Smooth muscle cell (in vitro differentiated cells): ENCODE results near the gene GARIN5A. TPM values are rescaled to one million over a fixed set of nuclear protein-coding genes. Genes with fewer than 3 reads are reported as not detected.
"Not testable (repeated sequence)": the region's sequence is repeated elsewhere in the genome, so short reads cannot be mapped to it uniquely, and the experiment has no call there.

Experiments
- DNase-seq: peaks from one replicate; lab custom pipeline; 2025; ENCODE audit not compliant: unreplicated experiment; lab: John Stamatoyannopoulos, UW
- H2AFZ ChIP-seq: fragments of 200-600 bp; sonication (generic); 2 replicates; pipeline ENCODE4 v1.6.0; 2016; ENCODE audit warnings: antibody characterized with exemption, low read depth, mild to moderate bottlenecking
- H3F3A ChIP-seq: fragments of 200-600 bp; sonication (generic); 2 replicates; pipeline ENCODE4 v1.6.0; 2017; ENCODE audit warnings: antibody characterized with exemption, low read depth
- H3K27ac ChIP-seq: fragments of 200-600 bp; sonication (generic); 2 replicates; pipeline ENCODE4 v1.5.1; 2016; ENCODE audit warnings: low read depth, mild to moderate bottlenecking
- H3K27me3 ChIP-seq: fragments of 200-600 bp; sonication (generic); 2 replicates; pipeline ENCODE4 v1.6.1; 2016; ENCODE audit warnings: low read depth, mild to moderate bottlenecking
- H3K36me3 ChIP-seq: fragments of 200-600 bp; sonication (generic); 2 replicates; pipeline ENCODE4 v1.5.1; 2016; ENCODE audit warnings: low read depth
- H3K4me1 ChIP-seq: fragments of 200-600 bp; sonication (generic); 2 replicates; pipeline ENCODE4 v1.5.1; 2016; ENCODE audit warnings: low read depth
- H3K4me2 ChIP-seq: fragments of 200-600 bp; sonication (generic); 2 replicates; pipeline ENCODE4 v1.6.0; 2016; ENCODE audit warnings: mild to moderate bottlenecking
- H3K4me3 ChIP-seq: fragments of 200-600 bp; sonication (generic); 2 replicates; pipeline ENCODE4 v1.5.1; 2016; ENCODE audit warnings: mild to moderate bottlenecking
- H3K79me2 ChIP-seq: fragments of 200-600 bp; sonication (generic); 2 replicates; pipeline ENCODE4 v1.6.0; 2016; ENCODE audit warnings: low read depth, mild to moderate bottlenecking
- H3K9ac ChIP-seq: fragments of 200-600 bp; sonication (generic); 2 replicates; pipeline ENCODE4 v1.6.0; 2016; ENCODE audit warnings: low read depth
- H3K9me3 ChIP-seq: fragments of 200-600 bp; sonication (generic); replicated peaks from 2 replicates; pipeline ENCODE4 v1.5.1; 2016; ENCODE audit warnings: low read depth
- H4K20me1 ChIP-seq: fragments of 200-600 bp; sonication (generic); 2 replicates; pipeline ENCODE4 v1.6.0; 2016; ENCODE audit warnings: low read depth
- WGBS: methylation state at CpG from one replicate; pipeline ENCODE4 v1.1.7; 2016; ENCODE audit warnings: low lambda C conversion rate; 5-methylcytosine and 5-hydroxymethylcytosine counted together
- polyA plus RNA-seq: library from polyadenylated mRNA; unstranded; fragments of >200 nt; fragmentation: Nextera tagmentation; extraction: Ambion mirVana; gene quantifications from 2 replicates; pipeline ENCODE4 v1.2.1, GENCODE V29; 2016
- total RNA-seq: library from RNA; depleted of rRNA; stranded (reverse); fragments of >200 nt; gene quantifications from 2 replicates; pipeline ENCODE4 v1.2.3, GENCODE V29; 2014
- TF ChIP-seq, protein P1 (sequence below): fragments of 200-600 bp; sonication (generic); IDR thresholded peaks from 2 replicates; pipeline ENCODE4 v1.5.1; 2017; ENCODE audit warnings: borderline replicate concordance, mild to moderate bottlenecking, antibody characterized with exemption; ENCODE audit not compliant: insufficient read depth, poor library complexity, severe bottlenecking

GARIN5A gene
- total and polyA plus RNA-seq, 2 experiments from 2014 or later = 1.7 to 2.1 TPM

DNA sequence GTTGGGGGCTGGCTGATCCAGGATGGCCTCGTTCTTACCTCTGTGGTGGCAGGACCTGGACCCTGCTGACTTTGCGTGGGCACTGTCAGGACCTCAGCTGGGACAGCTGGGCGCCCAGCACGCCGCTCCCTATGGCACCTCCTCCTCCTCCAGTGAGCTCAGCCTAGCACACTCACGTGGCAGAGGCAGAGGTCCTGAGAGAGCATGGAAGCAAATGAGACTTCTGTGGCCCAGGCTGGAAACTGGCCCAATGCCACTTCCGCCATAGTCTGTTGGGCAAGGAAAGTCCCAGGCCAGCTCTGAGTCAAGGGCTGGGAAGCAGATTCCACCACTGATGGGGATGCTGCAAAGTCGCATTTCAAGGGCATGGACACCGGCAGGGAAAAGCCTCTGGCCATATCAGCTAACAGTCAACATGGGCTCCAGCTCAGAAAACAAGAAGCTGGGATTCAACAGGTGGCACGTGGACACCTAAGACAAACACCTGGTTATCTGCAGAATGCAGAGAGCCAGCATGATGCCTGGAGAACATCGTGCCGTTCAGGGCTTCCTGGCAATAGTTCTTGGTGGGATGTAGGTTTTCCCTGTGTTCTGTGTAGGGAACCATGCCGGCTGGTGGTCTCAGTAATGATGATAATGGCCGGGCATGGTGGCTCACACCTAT lies 27.3 kb downstream of the GARIN5A start:
- no peaks in the 10 kb centered on the region for H4K20me1 ChIP-seq
- no peaks in the 10 kb centered on the region for H3K4me1 ChIP-seq
- TF ChIP-seq, protein P1, sequence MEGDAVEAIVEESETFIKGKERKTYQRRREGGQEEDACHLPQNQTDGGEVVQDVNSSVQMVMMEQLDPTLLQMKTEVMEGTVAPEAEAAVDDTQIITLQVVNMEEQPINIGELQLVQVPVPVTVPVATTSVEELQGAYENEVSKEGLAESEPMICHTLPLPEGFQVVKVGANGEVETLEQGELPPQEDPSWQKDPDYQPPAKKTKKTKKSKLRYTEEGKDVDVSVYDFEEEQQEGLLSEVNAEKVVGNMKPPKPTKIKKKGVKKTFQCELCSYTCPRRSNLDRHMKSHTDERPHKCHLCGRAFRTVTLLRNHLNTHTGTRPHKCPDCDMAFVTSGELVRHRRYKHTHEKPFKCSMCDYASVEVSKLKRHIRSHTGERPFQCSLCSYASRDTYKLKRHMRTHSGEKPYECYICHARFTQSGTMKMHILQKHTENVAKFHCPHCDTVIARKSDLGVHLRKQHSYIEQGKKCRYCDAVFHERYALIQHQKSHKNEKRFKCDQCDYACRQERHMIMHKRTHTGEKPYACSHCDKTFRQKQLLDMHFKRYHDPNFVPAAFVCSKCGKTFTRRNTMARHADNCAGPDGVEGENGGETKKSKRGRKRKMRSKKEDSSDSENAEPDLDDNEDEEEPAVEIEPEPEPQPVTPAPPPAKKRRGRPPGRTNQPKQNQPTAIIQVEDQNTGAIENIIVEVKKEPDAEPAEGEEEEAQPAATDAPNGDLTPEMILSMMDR = no peak
- no peak overlapping the region for H3K9ac ChIP-seq
- no peak overlapping the region for H2AFZ ChIP-seq
- no peaks in the 10 kb centered on the region for H3K79me2 ChIP-seq
- H3K27me3 ChIP-seq = no peaks in the 10 kb centered on the region
- WGBS = 87% methylated on average over 14 of the region's 14 CpGs
- no peaks in the 10 kb centered on the region for H3F3A ChIP-seq
- no peak overlapping the region for H3K4me2 ChIP-seq
- DNase-seq = no peak
- H3K9me3 ChIP-seq = no peaks in the 10 kb centered on the region
- no peak overlapping the region for H3K27ac ChIP-seq
- H3K36me3 ChIP-seq = no peaks in the 10 kb centered on the region
- no peak overlapping the region for H3K4me3 ChIP-seq

DNA sequence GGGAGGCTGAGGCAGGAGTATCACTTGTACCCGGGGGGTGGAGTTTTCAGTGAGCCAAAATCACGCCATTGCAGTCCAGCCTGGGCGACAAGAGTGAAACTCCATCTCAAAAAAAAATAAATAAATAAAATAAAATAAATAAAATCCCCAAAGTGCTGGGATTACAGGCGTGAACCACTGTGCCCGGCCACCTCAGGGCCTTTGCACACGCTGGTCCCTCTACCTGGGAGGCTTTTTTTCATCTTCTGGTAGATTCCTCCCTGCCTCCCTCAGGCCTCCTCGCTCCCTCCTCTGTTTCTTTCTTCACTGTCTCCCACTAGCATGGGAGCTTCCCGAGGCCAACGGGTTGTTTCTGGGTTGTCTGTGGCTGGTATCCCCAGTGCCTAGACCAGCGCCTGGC lies 28.9 kb downstream of the GARIN5A start:
- Histone ChIP-seq H4K20me1 (no peaks in the 10 kb centered on the region), H3K79me2 (no peaks in the 10 kb centered on the region), H2AFZ (no peak overlapping the region), H3K36me3 (no peaks in the 10 kb centered on the region), H3K27ac (no peak overlapping the region), H3K9ac (no peak overlapping the region), H3K4me1 (no peaks in the 10 kb centered on the region), H3K27me3 (no peaks in the 10 kb centered on the region), H3F3A (no peaks in the 10 kb centered on the region), H3K4me2 (no peak overlapping the region), H3K4me3 (no peak overlapping the region), H3K9me3 (no peaks in the 10 kb centered on the region)
- TF ChIP-seq, protein P1 = no peak
- no peak for DNase-seq
- WGBS = 94% methylated on average over 10 of the region's 10 CpGs

DNA sequence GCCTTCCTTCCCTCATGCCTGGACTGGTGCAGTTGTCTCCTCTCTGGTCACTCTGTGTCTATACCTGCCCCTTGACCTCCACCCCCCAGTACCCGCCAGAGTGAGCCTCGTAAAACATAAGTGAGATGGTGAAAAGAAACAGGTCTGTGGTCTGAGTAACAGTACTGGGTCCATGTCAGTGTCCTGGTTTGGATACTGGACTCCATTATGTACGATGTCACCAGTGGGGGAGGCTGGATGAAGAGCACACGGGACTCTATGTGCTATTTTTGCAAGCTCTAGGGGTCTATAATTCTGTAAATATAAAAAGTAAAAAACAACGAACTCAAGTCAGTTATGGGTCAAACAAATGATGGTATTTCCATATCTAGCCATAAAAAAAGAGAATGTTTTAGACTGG lies 29.6 kb downstream of the GARIN5A start:
- Histone ChIP-seq H3K36me3 (no peaks in the 10 kb centered on the region), H3K4me2 (no peak overlapping the region), H3K4me3 (no peak overlapping the region), H4K20me1 (no peaks in the 10 kb centered on the region), H3K27me3 (no peaks in the 10 kb centered on the region), H3K27ac (no peak overlapping the region), H3F3A (no peaks in the 10 kb centered on the region), H3K9me3 (no peaks in the 10 kb centered on the region), H2AFZ (no peak overlapping the region), H3K4me1 (no peaks in the 10 kb centered on the region), H3K9ac (no peak overlapping the region), H3K79me2 (no peaks in the 10 kb centered on the region)
- no peak for DNase-seq
- TF ChIP-seq, protein P1 = no peak
- 87% methylated on average over 5 of the region's 5 CpGs for WGBS

DNA sequence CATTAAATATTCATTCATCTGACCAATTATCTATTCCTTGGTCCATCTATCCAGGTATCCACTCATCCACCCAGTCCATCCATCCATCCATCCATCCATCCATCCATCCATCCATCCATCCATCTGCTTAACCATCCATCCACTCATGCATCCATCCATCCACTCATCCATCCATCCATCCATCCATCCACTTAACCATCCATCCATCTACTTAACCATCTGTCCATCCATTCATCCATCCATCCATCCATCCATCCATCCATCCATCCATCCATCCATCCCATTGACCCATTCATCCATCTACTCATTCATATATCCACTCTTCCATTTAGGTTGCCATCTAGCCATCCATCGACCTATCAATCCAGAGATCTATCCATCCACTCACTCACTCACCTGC lies 32.6 kb downstream of the GARIN5A start:
- 68% methylated on average over 1 of the region's 1 CpG for WGBS
- H3K9ac ChIP-seq = no peak overlapping the region
- no peaks in the 10 kb centered on the region for H3K27me3 ChIP-seq
- no peaks in the 10 kb centered on the region for H3F3A ChIP-seq
- no peaks in the 10 kb centered on the region for H3K79me2 ChIP-seq
- no peak overlapping the region for H3K27ac ChIP-seq
- H3K4me1 ChIP-seq = no peaks in the 10 kb centered on the region
- H3K36me3 ChIP-seq = no peaks in the 10 kb centered on the region
- no peak overlapping the region for H2AFZ ChIP-seq
- no peaks in the 10 kb centered on the region for H4K20me1 ChIP-seq
- DNase-seq = no peak
- no peak overlapping the region for H3K4me2 ChIP-seq
- no peaks in the 10 kb centered on the region for H3K9me3 ChIP-seq
- no peak overlapping the region for H3K4me3 ChIP-seq
- TF ChIP-seq, protein P1 = no peak

DNA sequence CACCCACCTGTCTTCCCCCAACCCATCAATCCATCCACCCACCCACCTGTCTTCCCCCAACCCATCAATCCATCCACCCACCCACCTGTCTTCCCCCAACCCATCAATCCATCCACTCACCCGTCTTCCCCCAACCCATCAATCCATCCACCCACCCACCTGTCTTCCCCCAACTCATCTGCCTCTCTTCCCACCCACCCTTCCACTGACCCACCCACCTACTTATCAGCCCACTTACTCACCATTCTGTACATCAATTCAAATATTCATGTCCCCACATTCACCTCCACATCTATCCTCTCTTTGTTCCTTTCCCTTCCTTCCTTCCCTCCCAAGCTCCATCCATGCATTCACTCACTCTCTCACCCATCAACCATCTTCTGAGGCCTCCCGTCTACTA lies 37.5 kb downstream of the GARIN5A start:
- 83% methylated on average over 1 of the region's 2 CpGs for WGBS
- H3K27ac ChIP-seq, H3K4me2 ChIP-seq, H2AFZ ChIP-seq, H3K36me3 ChIP-seq, H3K27me3 ChIP-seq, H3K9ac ChIP-seq, H4K20me1 ChIP-seq, DNase-seq, H3K9me3 ChIP-seq, H3F3A ChIP-seq, H3K4me3 ChIP-seq, H3K79me2 ChIP-seq, H3K4me1 ChIP-seq: not testable (repeated sequence)
